ENCODE data around the gene RPS5.

Gene RPS5

DNA sequence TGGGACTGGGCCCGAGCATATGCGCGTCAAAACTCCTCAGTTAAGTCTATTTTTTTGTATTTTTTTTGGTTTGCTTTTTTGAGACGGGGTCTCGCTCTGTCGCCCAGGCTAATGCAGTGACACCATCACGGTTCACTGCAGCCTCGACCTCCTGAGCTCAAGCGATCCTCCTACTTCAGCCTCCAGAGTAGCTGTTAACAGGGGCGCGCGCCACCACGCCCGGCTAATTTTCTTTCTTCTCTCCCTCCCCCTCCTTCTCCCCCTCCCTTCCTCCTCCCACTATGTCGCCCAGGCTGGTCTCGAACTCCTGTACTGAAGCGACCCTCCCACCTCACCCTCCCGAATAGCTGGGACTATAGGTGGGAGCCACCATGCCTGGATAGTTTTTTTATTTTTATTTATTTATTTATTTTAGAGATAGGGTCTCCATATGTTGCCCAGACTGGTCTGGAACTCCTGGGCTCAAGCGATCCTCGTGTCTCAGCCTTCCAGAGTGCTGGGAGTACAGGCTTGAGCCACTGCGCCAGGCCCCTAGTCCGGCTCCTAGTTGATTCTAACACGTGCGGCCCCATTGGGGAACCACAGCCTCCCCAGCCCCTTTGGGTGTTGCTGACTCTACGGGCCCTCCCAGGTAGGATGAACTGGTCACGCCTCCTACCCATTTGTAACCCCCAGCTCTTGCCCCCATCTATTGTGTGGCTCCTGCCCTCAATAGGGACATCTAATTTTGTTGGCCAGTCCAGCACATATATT is 5.4 kb upstream of the RPS5 start:
- no peak for DNase-seq (ENCODE audit: low read depth)
- H3K4me3 ChIP-seq (ENCODE audit: low read depth, low read length): peak overlapping the region; percentile 77
- TF ChIP-seq, protein P1, sequence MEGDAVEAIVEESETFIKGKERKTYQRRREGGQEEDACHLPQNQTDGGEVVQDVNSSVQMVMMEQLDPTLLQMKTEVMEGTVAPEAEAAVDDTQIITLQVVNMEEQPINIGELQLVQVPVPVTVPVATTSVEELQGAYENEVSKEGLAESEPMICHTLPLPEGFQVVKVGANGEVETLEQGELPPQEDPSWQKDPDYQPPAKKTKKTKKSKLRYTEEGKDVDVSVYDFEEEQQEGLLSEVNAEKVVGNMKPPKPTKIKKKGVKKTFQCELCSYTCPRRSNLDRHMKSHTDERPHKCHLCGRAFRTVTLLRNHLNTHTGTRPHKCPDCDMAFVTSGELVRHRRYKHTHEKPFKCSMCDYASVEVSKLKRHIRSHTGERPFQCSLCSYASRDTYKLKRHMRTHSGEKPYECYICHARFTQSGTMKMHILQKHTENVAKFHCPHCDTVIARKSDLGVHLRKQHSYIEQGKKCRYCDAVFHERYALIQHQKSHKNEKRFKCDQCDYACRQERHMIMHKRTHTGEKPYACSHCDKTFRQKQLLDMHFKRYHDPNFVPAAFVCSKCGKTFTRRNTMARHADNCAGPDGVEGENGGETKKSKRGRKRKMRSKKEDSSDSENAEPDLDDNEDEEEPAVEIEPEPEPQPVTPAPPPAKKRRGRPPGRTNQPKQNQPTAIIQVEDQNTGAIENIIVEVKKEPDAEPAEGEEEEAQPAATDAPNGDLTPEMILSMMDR (IDR thresholded peaks at IDR 0.05; ENCODE audit: insufficient read depth, low read depth, low read length, missing control alignments): no peak

DNA sequence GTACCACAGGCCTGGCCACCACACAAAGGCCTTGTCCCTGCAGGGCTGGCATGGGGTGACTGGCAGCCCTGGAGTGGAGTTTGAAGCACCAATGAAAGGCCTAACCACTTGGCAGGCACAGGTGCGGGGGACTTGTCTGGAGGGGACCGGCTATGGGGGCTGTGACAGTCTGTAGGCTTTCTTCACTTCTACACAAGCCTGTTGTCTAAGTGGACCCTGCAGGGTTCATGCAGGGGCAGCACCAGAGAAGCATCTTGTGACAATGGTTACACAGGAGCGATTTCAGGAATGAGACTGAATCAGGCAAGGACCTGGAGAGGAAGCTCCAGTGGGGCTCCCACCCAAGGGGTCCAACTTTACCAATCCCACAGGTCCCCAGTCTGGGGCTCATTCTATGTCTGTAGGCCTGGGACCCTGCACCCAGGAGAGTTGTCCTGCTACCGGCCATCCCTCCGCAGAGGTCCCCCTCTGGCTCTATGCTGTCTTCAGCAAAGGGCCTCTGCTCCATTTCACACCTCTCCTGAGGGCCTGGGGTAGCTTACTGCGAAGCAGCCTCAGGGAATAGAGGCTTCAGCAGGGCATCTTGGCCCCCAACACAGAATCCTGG is 4.0 kb upstream of the RPS5 start:
- no peak overlapping the region for H3K4me3 ChIP-seq (ENCODE audit: low read depth, low read length)
- TF ChIP-seq, protein P1 (IDR thresholded peaks at IDR 0.05; ENCODE audit: insufficient read depth, low read depth, low read length, missing control alignments): no peak
- no peak for DNase-seq (ENCODE audit: low read depth)

DNA sequence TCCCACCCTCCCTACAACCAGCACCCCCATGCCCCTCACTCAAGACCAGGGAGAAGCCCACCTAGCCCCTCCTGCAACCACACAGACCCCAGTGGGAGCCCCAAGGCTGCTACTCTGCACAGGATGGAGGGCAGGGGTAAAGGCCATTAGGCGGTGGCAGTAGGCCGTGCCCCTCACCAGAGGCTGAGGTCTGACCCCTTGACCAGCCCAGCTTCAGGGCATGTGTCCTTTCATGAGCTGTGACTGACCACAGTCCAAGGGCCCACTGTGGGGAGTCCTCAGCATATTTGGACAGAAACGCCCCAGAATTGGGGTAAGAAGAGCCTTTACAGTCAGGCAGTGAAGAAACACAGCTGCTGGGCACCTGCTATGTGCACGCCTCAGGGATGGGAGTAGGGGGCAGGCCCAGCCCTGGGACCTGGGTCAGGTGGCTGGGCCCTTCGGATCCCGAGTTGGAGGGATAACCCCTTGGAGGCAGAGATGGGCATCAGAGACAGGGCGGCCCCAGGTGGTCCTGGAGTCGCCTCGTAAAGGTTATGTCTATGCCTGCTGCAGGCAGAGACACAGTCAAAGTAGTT is 1.7 kb upstream of the RPS5 start:
- peak overlapping the region; percentile 88 for H3K4me3 ChIP-seq (ENCODE audit: low read depth, low read length)
- TF ChIP-seq, protein P1 (IDR thresholded peaks at IDR 0.05; ENCODE audit: insufficient read depth, low read depth, low read length, missing control alignments): no peak
- DNase-seq (ENCODE audit: low read depth): no peak

DNA sequence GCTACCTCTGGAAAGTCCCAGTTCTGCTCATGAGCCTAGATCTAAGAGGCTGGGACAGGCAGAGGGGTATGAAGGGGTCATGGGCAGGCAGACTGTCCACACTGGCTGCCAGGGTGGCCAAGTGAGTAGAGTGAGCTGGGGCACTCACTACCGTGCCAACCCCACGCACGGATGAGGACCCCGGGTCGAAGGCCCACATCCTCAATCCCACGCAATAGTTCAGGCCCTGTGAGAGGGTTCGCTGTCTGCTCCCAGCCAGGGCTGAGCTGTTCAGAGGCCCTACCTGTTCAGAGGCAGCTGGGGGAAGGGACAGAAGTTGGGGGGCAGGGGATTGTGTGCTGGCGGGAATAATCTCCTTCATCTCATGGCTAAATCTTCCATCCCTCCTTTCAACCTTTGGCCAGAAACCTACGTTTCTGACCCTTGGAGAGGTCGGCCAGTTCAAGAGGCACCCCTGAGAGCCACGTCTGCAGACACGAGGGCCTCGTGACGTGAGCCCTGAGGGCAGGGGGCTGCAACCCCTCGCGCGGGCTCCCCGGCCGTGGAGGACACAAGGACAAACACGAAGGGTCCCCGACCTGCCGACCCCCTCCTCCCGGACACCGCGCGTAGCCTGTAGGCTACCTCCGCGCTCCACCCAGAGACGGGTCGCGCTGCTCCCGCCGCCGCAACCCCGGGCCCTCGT is 1.0 kb upstream of the RPS5 start:
- H3K4me3 ChIP-seq (ENCODE audit: low read depth, low read length): peak overlapping the region; percentile 88
- TF ChIP-seq, protein P1 (IDR thresholded peaks at IDR 0.05; ENCODE audit: insufficient read depth, low read depth, low read length, missing control alignments): no peak
- peak; percentile 68 for DNase-seq (ENCODE audit: low read depth)

DNA sequence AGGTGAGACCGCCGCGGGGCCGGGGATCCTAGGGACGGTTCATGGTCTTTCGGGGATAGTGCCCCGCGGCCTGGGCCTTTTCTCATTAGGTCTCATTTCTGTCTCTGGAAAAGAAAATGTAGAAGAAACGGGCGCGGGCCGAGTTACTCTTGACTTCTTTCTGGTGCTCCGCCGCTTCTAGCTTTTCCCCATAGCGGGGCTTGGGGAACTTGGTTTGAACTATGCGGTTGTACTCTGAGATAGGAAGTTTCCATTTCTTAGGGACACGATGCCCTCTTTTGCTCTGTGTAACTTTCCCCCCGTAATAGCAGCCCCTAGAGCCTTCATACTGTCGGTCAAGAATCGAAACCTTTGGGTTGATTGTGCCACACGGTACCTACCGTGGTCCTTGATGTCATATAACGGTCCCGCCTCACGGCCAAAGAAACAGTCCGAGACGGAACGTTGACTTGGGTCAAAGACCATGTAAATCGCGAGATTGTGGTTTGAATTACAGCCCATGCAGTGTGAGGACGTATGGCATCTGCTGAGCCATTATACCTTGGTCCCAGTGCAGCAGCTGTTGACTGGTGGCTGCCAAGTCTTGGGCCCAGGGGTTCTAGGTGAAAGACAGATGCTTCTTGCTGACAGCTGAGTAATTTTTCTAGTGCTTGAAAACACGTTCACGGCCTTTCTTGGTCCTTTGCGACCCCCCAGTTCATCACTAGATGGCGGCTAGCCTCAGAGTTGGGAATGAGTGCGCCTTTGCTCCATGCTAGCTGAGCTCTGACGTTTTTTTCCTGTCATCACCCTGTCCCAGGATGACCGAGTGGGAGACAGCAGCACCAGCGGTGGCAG is 487 bp downstream of the RPS5 start:
- H3K4me3 ChIP-seq (ENCODE audit: low read depth, low read length): peak overlapping the region; percentile 88
- DNase-seq (ENCODE audit: low read depth): no peak
- TF ChIP-seq, protein P1 (IDR thresholded peaks at IDR 0.05; ENCODE audit: insufficient read depth, low read depth, low read length, missing control alignments): no peak

DNA sequence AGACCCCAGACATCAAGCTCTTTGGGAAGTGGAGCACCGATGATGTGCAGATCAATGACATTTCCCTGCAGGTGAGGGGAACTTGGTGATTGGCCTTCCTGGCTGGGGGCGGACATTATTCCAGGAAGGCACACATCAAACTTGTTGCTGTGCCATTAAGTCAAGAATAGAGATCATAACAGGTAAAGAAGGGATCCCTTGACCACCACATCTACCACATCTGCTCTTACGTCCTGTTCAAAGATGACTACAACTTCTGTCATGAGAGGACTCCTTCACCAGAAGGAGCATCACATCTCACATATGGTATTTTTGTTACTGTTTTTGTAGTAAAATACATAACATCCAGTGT is 1.1 kb downstream of the RPS5 start:
- peak overlapping the region; percentile 88 for H3K4me3 ChIP-seq (ENCODE audit: low read depth, low read length)
- no peak for DNase-seq (ENCODE audit: low read depth)
- TF ChIP-seq, protein P1 (IDR thresholded peaks at IDR 0.05; ENCODE audit: insufficient read depth, low read depth, low read length, missing control alignments): no peak

All from GM12865 (cell line).